HCT116 (cell line): Measurements from ENCODE around the gene SNRPB. TPM values are rescaled to one million over a fixed set of nuclear protein-coding genes. Genes with fewer than 3 reads are reported as not detected.

Experiments used
- ATAC-seq: fragments of 200-7000 bp; cut with Tn5 transposase; 2 replicates; pipeline ENCODE4 v1.9.1; 2020; ENCODE audit warnings: mild to moderate bottlenecking, moderate library complexity
- BruUV-seq: library from RNA; stranded (reverse); fragments of 400-500 nt; replicated peaks from 2 replicates; lab custom pipeline; 2021; lab: Mats Ljungman, UMichigan
- CTCF ChIA-PET: fragments of 300-600 bp; sonication (Branson Sonifier 250); formaldehyde crosslinking; loops from one replicate; lab custom pipeline; 2021; ENCODE audit warnings: antibody characterized with exemption; lab: Charles Lee
- POLR2A ChIA-PET: fragments of 300-600, 350-600 bp; sonication (Branson Sonifier 250); formaldehyde crosslinking; loops from one replicate; lab custom pipeline; 2021; ENCODE audit warnings: antibody characterized with exemption; lab: Charles Lee
- RAD21 ChIA-PET, 2 experiments: fragments of 300-600 bp; sonication (Branson Sonifier 250); formaldehyde crosslinking; loops; one replicate each; lab custom pipeline; 2023; ENCODE audit warnings: low total read pairs in 2 of 2; ENCODE audit not compliant: uncharacterized antibody in 2 of 2, unreplicated experiment in 2 of 2, low non-redundant PET in 1 of 2; lab: Charles Lee
- DNase-seq: peaks from one replicate; pipeline ENCODE4 v3.0.0-alpha.2; 2010; ENCODE audit warnings: low read depth, low spot score
- H2AFZ ChIP-seq: fragments of 200-600 bp; shearing (Covaris generic), sonication (generic); 2 replicates; pipeline ENCODE4 v1.6.1; 2017; ENCODE audit warnings: low read depth, mixed run types, mixed read lengths, antibody characterized with exemption, low read length; ENCODE audit not compliant: poor library complexity, severe bottlenecking
- H3K27ac ChIP-seq: 2 replicates; pipeline ENCODE4 v1.5.1; 2012; ENCODE audit warnings: low read depth, low read length
- H3K27me3 ChIP-seq: fragments of 200-600 bp; sonication (generic); 2 replicates; pipeline ENCODE4 v1.6.1; 2016; ENCODE audit warnings: mixed run types, low read length, mixed read lengths; ENCODE audit not compliant: insufficient read depth
- H3K36me3 ChIP-seq, 2 experiments: fragments of 200-500 bp in 1 of 2; fragments of 200-600 bp in 1 of 2; sonication (Bioruptor generic) in 1 of 2; sonication (generic) in 1 of 2; 2 replicates each; pipeline versions ENCODE4 v1.5.1 to v1.6.1; 2014 to 2016; ENCODE audit warnings: low read length in 2 of 2, inconsistent platforms in 1 of 2, mixed read lengths in 1 of 2, mixed run types in 1 of 2; ENCODE audit not compliant: insufficient read depth in 2 of 2, control insufficient read depth in 1 of 2
- H3K4me1 ChIP-seq, 2 experiments: fragments of 200-600 bp in 1 of 2; sonication (generic) in 1 of 2; 2 replicates each; pipeline versions ENCODE4 v1.5.1 to v1.6.1; 2012 to 2017; ENCODE audit warnings: low read length in 2 of 2, inconsistent platforms in 1 of 2, mild to moderate bottlenecking in 1 of 2, mixed read lengths in 1 of 2, mixed run types in 1 of 2, moderate library complexity in 1 of 2; ENCODE audit not compliant: insufficient read depth in 2 of 2, control insufficient read depth in 1 of 2
- H3K4me2 ChIP-seq: fragments of 200-600 bp; sonication (generic); 2 replicates; pipeline ENCODE4 v1.6.1; 2017; ENCODE audit warnings: mixed run types, low read length, mixed read lengths
- H3K4me3 ChIP-seq, 2 experiments: fragments of 200-600 bp in 1 of 2; sonication (generic) in 1 of 2; replicated peaks in 1 of 2; 2 replicates each; pipeline ENCODE4 v1.5.1; 2011 to 2016; ENCODE audit warnings: low read length in 2 of 2, control low read depth in 1 of 2, low read depth in 1 of 2, mild to moderate bottlenecking in 1 of 2, mixed read lengths in 1 of 2, mixed run types in 1 of 2
- H3K79me2 ChIP-seq: fragments of 200-600 bp; sonication (generic); 2 replicates; pipeline ENCODE4 v1.6.1; 2017; ENCODE audit warnings: mild to moderate bottlenecking, mixed run types, low read length, moderate library complexity, mixed read lengths; ENCODE audit not compliant: insufficient read depth
- H3K9ac ChIP-seq: fragments of 200-600 bp; sonication (generic); 2 replicates; pipeline ENCODE4 v1.6.1; 2016; ENCODE audit warnings: low read length, mixed read lengths
- H3K9me2 ChIP-seq: fragments of 200-600 bp; sonication (generic), shearing (Covaris generic); 2 replicates; pipeline ENCODE4 v1.6.1; 2017; ENCODE audit warnings: mixed run types, mild to moderate bottlenecking, moderate library complexity; ENCODE audit not compliant: insufficient read depth
- H3K9me3 ChIP-seq, 2 experiments: fragments of 200-500 bp in 1 of 2; fragments of 200-600 bp in 1 of 2; sonication (Bioruptor generic) in 1 of 2; sonication (generic) in 1 of 2; 2 replicates each; pipeline ENCODE4 v1.6.1; 2014 to 2017; ENCODE audit warnings: low read length in 2 of 2, mixed read lengths in 2 of 2, inconsistent platforms in 1 of 2, low read depth in 1 of 2, mild to moderate bottlenecking in 1 of 2, mixed run types in 1 of 2, moderate library complexity in 1 of 2; ENCODE audit not compliant: control insufficient read depth in 1 of 2, insufficient read depth in 1 of 2
- H4K20me1 ChIP-seq: fragments of 200-600 bp; sonication (generic), shearing (Covaris generic); 2 replicates; pipeline ENCODE4 v1.6.1; 2017; ENCODE audit warnings: mixed run types, mild to moderate bottlenecking, moderate library complexity; ENCODE audit not compliant: insufficient read depth
- ATF3 ChIP-seq: IDR thresholded peaks from 2 replicates; pipeline ENCODE4 v1.6.1; 2012
- CBX3 ChIP-seq: IDR thresholded peaks from 2 replicates; pipeline ENCODE4 v1.6.1; 2012; ENCODE audit warnings: low read depth
- CEBPB ChIP-seq: IDR thresholded peaks from 2 replicates; pipeline ENCODE4 v1.6.1; 2012; ENCODE audit warnings: low read depth
- CTCF ChIP-seq, 3 experiments: fragments of 200-600 bp in 1 of 3; sonication (generic) in 1 of 3; IDR thresholded peaks in 2 of 3; conservative IDR thresholded peaks in 1 of 3; 2 replicates each; pipeline ENCODE4 v1.5.1; 2012 to 2017; ENCODE audit warnings: low read depth in 2 of 3, low read length in 2 of 3, antibody characterized with exemption in 1 of 3, borderline replicate concordance in 1 of 3, control low read depth in 1 of 3, mild to moderate bottlenecking in 1 of 3, mixed read lengths in 1 of 3, mixed run types in 1 of 3, moderate library complexity in 1 of 3; ENCODE audit not compliant: insufficient read depth in 1 of 3
- EGR1 ChIP-seq: IDR thresholded peaks from 2 replicates; pipeline ENCODE4 v1.6.1; 2012; ENCODE audit warnings: low read depth
- EZH2 ChIP-seq: fragments of 200-600 bp; sonication (generic); IDR thresholded peaks from 2 replicates; pipeline ENCODE4 v1.6.1; 2017; ENCODE audit warnings: antibody characterized with exemption, mixed run types
- EZH2phosphoT487 ChIP-seq: fragments of 200-600 bp; IDR thresholded peaks from 2 replicates; pipeline ENCODE4 v1.6.1; 2018; ENCODE audit warnings: antibody characterized with exemption, borderline replicate concordance
- POLR2A ChIP-seq: IDR thresholded peaks from 2 replicates; pipeline ENCODE4 v1.7.0; 2011; ENCODE audit warnings: borderline replicate concordance; ENCODE audit not compliant: insufficient read depth, insufficient read length; ENCODE audit errors: extremely low read depth
- POLR2AphosphoS5 ChIP-seq: IDR thresholded peaks from 2 replicates; pipeline ENCODE4 v1.6.1; 2011; ENCODE audit warnings: mild to moderate bottlenecking, low read depth, low read length, moderate library complexity
- REST ChIP-seq: IDR thresholded peaks from 2 replicates; pipeline ENCODE4 v1.6.1; 2012; ENCODE audit warnings: low read depth
- SRF ChIP-seq: IDR thresholded peaks from 2 replicates; pipeline ENCODE4 v1.6.1; 2012; ENCODE audit warnings: low read depth
- ZBTB33 ChIP-seq: IDR thresholded peaks from 2 replicates; pipeline ENCODE4 v1.6.1; 2011; ENCODE audit warnings: mild to moderate bottlenecking, low read length, moderate library complexity; ENCODE audit not compliant: insufficient replicate concordance; ENCODE audit errors: extremely low read depth
- ZFX ChIP-seq: fragments of 450-650 bp; IDR thresholded peaks from 2 replicates; pipeline ENCODE4 v1.6.1; 2017
- intact Hi-C: fragments of 100-400 bp; cut with micrococcal nuclease; formaldehyde crosslinking; loops from 2 replicates; pipeline ENCODE4 v1.10.0; 2022
- total RNA-seq: library from RNA; stranded (reverse); gene quantifications from one replicate; pipeline ENCODE4 v1.2.1, GENCODE V29; 2021; ENCODE audit not compliant: unreplicated experiment

The SNRPB gene
- total RNA-seq, 1 experiment from 2014 or later = 469 TPM

- BruUV-seq = no TSS peak
These were observed 40.1 kb downstream of the SNRPB start for GRCh38 chr20:2430538-2430937.

More at GRCh38 chr20:2430538-2430937, 40.1 kb downstream of the SNRPB start:
- Histone ChIP-seq H3K4me1 (no peaks in the 10 kb centered on the region), H3K79me2 (no peaks in the 10 kb centered on the region), H3K27ac (no peak overlapping the region), H3K27me3 (no peaks in the 10 kb centered on the region), H3K9me3 (no peaks in the 10 kb centered on the region), H2AFZ (no peak overlapping the region), H3K4me2 (no peak overlapping the region), H3K9ac (no peak overlapping the region), H3K36me3 (no peaks in the 10 kb centered on the region), H3K9me2 (no peaks in the 10 kb centered on the region), H3K4me3 (no peak overlapping the region), H4K20me1 (no peaks in the 10 kb centered on the region)
- POLR2A ChIA-PET = no interaction called here
- CTCF ChIA-PET = no interaction called here
- intact Hi-C loops = no loop called here
- RAD21 ChIA-PET = no interaction called here
- DNase-seq (no peak), ATAC-seq (no peak)
- TF ChIP-seq ZFX (no peak), EGR1 (no peak), REST (no peak), CTCF (IDR thresholded peaks at IDR 0.05 in 2 of 3, conservative IDR thresholded peaks at IDR 0.05 in 1 of 3; ENCODE audit: borderline replicate concordance in 1 of 3, insufficient read depth in 1 of 3, low read depth in 2 of 3, low read length in 2 of 3) (no peak), SRF (no peak), POLR2AphosphoS5 (no peak), CBX3 (no peak), POLR2A (no peak), ZBTB33 (no peak), CEBPB (no peak), ATF3 (no peak), EZH2phosphoT487 (no peak), EZH2 (no peak)
